NCI-H1417 (cell line): ENCODE data around the gene MOGAT3.
"Not testable (repeated sequence)": the region's sequence is repeated elsewhere in the genome, so short reads cannot be mapped to it uniquely, and the experiment has no call there.

ENCODE experiments used
- DNase-seq, 3 experiments: peaks; one replicate each; lab custom pipeline; 2025; lab: John Stamatoyannopoulos, UW

Gene MOGAT3

DNA sequence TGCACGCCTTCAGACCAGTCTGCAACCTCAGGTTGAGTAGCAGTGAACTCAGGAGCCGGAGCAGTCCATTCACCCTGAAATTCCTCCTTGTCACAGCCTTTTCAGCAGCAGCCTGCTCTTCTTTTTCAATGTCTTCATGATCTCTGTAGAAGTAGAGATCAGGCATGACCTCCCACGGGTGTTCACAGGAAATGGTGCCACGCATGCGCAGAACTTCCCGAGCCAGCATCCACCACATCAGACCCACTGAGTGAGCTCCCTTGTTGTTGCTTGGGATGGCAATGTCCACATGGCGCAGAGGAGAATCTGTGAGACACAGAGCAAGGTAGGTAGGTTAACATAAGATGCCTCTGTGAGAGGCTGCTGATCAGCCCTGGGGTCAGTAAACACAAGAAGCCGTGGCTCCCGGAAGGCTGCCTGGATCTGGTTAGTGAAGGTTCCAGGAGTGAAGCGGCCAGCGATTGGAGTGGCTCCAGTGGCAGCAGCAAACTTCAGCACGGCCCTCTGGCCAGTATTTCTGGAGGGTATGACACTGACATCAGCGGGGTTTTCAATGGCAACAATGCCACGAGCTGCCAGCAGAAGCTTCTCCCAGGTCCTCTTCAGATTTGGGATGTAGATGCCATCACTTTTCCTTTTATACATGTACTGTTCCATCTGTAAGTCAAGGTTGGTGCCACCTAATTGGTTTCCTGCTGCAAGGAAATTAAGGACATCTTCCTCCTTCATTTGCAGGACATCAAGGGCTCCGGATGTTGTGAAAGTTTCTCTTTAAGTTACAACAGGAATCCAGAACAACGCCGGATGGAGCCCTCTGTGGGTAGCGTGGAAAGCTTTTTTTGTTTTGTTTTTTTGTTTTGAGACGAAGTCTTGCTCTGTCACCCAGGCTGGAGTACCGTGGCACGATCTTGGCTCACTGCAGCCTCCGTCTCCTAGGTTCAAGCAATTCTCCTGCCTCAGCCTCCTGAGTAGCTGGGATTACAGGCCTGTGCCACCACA, 3.2 kb upstream of the MOGAT3 start:
- DNase-seq, result not testable (repeated sequence)

DNA sequence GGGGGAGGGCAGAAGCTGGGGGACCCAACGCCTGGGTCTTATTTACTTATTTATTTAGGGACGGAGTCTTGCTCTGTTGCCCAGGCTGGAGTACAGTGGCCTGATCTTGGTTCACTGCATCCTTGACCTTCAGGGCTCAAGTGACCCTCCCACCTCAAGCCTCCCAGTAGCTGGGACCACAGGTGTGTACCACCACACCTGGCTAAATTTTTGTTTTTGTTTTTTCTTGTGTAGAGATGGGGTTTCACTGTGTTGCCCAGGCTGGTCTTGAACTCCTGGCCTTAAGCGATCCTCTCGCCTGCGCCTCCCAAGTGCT, 1.7 kb upstream of the MOGAT3 start:
- no peak for DNase-seq

DNA sequence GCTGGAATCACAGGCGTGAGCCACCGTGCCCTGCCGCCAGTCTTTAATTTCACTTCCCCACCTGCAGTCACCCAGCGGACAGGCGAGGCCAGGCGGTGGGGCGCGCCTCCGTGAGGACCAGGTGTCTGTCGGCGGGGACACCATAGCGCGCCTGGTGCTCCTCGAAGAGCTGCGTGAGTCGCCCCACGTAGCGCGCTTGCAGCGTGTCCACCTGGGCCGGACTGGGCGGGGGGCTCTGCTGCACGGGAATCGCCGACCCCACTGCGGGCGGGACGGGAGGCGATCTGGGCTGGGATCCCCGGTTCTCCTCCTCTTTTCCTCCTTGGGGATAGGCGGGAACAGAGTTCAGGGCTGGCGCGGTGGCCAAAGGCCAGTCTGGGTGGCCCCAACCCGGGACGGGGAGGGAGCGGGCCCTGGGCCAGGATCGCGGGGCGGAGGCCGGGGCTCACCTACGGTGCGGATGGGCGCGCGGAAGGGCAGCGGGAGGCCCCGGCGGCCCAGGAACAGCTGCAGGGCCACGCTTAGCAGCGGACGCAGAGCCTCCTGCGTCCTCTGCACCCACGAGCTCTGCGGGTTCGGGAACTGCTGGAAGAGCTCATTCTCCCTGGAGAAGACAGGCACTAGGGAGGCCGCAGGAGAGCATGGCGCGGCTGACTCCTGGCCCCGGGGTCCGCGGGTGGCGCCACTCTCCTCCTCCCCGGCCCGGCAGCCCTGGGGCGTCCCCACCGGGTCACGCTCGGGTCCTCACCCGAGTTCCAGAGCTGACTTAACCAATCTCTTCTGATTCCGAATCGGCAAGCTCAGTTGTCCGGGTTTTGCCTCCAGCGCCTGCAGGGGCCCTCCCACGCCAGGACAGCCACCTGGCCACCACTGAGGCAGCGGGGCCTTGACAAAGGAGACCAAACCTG, 1.1 kb upstream of the MOGAT3 start:
- DNase-seq, result peak in 1 of 3 experiments; percentile 10

DNA sequence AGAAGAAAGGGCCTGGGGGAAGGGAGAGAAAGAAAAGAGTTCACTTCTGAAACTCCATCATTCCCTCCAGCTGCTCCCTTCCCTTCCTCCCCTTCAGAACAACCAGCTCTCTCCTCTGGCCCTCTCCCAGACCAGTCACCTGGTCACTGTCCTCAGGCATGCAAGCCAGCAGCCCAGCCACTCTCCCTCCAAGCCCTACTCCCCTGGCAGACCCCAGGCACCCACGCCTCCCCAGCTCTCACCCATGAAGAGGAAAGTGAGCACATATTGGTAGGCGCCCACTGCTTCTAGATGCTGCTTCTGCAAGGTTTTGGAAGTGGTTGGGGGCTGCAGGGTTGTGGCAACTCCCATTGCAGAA, 353 bp downstream of the MOGAT3 start:
- no peak for DNase-seq

DNA sequence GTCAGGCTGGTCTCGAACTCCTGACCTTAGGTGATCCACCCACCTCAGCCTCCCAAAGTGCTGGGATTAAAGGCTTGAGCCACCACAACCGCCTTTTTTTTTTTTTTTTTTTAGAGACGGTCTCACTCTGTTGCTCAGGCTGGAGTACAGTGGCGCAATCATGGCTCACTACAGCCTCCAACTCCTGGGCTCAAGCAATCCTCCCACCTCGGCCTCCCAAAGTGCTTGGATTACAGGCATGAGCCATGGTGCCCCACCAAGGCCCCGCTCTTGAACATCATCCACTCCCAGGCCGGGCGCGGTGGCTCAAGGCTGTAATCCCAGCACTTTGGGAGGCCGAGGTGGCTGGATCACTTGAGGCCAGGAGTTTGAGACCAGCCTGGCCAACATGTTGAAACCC, 1.3 kb downstream of the MOGAT3 start:
- DNase-seq, result not testable (repeated sequence)

DNA sequence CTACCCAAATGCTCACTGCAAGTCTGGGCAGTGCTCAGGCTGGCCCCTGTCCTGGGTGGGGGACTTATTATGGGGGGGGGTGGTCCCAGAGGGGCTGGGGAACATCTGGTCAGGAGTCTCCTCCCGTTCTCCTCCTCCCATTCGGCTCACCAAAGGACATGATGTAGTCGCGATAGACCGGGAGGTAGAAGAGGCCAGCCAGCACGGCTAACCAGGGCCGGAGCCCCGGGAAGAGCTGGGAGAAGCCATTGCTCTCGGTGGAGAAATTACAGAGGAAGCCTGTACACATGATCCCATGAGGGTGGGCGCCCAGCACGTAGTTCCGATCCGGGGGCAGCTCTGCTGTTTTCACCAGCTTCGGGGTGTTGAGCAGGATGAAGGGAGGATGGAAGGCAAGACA, 2.4 kb downstream of the MOGAT3 start:
- DNase-seq, result no peak

DNA sequence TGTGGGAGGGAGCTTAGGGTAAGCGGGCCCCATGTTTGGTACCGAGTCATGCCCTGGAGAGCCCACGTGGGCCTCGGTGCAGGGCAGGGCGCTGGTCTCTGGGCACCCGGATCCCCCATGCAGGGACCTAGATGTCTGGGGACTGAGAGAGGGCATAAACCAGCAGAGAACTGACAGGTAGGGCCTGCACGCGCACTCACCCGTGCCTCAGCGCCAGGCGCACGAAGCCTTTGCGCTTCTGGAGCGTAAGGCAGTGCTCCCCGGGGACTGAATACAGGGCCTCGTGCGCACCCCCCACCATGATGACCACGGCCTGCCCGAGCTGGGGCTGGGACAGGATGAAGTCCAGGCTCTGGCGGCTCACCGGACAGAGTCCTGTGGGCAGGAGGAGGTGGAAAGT, 2.8 kb downstream of the MOGAT3 start:
- DNase-seq, result no peak

DNA sequence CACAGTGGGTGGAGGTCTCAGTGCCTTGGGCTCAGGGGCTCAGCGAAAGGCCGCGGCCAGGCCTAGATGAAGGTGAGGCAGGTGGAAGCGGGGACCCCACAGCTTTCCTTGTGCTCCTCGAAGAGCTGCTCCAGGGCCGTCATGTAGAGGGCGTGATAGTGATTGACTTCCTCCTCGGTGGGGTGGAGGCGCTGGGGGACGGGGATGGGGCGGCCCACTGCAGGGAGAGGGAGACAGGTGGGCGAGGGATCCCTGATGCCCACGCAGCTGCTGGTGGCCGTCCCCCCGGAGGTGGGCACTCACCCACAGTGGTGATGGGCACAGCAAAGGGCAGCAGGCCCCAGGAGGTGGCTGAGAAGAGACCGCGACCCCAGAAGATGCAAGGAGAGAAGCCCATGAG, 5.0 kb downstream of the MOGAT3 start:
- DNase-seq, result no peak

DNA sequence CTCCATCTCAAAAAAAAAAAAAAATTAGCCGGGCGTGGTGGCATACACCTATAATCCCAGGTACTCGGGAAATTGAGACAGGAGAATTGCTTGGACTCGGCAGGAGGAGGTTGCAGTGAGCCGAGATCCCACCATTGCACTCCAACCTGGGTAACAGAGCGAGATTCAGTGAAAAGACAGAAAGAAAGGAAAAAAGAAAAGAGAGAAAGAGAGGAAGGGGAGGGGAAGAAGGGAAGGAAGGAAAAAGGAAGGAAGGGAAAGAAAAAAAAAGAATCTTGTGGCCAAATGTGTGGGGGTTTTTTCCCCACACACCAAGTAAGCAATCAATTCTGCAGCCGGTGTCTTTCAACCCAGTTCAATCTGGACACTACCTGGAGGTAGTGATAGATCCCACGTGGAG, 11.7 kb downstream of the MOGAT3 start:
- DNase-seq, result no peak

DNA sequence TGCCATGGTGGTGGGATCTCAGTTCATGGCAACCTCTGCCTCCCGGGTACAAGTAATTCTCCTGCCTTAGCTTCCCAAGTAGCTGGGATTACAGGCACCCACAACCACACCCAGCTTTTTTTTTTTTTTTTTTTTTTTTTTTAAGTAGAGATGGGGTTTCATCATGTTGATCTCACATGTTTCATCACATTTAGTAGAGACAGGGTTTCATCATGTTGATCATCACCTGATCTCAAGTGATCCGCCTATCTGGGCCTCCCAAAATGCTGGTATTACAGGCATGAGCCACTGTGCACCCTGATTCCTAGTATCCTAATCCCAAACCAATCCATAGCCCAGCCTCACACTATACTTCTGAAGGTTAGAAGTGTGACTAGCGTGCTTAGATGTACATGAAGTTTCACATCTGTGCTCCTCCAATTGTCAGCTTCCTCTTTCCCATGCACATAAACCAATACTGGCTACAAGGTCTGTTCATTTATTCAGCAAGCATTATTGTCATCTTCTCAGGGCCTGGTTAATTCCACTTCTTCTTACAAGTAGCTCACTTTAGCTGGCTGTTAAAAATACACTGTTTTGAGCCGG, 13.9 kb downstream of the MOGAT3 start:
- DNase-seq, result no peak

DNA sequence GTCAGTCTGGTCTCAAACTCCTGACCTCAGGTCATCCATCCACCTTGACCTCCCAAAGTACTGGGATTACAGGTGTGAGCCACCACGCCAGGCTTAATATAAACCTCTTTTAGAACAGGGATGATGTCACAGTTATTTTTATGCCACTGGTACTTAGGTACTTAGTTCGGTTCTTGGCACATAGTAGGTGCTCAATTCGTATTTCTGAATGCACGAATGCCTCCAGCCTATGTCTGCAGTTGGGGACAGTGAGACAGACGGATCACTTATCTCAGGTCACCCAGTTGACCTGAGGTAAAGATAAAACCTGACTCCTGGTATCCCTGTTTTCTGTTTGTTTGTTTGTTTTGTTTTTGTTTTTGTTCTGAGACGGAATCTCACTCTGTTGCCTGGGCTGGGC, 14.6 kb downstream of the MOGAT3 start:
- no peak for DNase-seq

DNA sequence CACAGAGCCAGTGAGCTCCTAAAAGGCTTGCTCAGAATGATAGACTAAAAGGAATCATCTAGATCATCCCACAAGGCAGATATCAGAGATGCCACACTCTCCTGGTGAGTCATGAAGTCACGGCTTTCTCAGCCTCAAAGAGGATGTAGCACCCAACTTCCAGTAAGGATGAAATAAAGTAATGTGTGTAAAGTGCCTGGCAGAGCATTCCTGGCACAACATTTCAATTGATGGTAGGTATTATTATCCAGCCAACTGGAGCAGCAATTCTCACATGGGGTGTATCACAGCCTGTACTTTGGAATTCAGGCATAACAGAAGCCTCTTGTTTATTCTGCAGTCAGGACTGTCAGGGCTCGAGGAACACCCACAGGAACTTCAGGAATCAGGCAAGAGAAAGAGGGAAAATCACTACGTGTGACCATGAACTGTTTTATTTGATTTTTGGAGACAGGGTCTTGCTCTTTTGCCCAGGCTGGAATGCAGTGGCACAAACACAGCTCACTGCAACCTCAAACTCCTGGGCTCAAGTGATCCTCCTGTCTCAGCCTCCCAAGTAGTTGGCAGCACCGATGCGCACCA, 15.5 kb downstream of the MOGAT3 start:
- DNase-seq, result no peak

DNA sequence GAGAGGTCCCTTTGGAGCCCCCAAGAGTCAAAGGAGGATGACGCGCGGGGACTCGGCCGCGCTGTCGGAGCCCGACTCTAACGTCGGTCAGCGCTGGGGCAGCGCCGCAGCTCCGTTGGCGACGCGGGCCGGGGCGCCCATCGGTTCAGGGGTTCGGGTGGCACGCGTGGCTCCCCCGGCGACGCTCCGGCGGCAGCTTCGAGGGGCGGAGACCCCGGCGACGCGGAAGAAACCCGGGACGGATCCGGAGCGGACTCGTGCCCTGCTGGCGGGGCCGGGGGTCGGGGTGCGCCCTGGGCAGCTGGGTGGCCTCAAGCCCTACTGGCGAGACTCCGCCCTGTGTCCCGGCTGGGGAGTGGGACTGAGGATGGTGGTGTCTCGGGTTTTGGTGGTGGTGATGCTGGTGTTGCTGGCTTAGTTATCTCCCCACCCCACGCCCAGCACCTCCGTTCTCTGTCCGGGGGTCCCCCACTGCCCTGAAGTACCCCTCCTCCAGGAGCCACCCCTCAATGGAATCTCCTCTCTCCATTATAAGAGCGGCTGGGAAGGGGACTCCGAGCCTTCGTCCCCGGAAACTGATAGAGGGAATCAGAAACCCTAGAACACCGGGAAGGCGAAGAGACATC, 20.6 kb downstream of the MOGAT3 start, which contains the start of gene NAT16:
TSS of gene NAT16 (minus strand) at position 164 of the 626 bp plus-strand sequence. CDS start 5,486 bp downstream, outside the sequence.
- peak; percentile 36 to 66 (median 48) for DNase-seq

DNA sequence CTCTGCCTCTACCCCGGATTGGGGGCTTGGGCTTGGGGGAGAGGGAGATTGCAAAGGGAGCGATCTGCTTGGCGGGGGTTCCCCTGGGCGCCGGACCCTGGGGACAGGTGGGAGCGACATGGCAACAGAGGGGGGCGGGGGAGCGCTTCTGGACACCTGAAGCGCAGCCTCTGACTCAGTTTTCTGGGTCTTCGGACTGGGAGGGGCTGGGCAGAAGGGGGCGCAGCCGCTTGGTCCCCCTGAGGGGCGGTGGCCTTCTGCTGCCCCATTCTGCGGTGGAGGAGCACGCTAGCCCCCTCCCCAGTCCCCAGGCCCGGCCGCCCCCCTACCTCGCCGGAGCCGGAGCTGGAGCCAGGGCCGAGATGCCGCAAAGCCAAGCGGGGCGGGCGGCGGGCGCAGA, 21.1 kb downstream of the MOGAT3 start:
- DNase-seq, result peak; percentile 37 to 66 (median 59)

DNA sequence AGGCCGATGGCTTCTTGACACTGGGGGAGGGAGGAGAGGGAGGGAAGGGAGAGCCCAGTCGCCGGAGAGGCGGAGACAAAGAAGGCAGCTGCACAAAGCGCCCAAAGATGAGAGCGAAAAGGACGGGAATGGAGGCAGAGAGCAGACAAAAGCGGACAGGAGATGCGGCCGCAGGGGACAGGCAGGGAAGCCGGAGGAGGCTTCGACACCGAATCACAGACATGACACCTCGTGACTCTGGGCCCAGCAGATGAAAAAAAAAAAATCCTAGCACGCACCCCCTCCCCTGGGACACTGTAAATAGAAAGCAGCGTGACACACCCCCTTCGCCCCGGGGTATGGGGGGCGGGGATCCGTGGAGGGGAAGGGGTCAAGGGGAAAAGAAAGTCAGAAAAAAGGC, 21.7 kb downstream of the MOGAT3 start:
- peak; percentile 66 to 87 (median 82) for DNase-seq

DNA sequence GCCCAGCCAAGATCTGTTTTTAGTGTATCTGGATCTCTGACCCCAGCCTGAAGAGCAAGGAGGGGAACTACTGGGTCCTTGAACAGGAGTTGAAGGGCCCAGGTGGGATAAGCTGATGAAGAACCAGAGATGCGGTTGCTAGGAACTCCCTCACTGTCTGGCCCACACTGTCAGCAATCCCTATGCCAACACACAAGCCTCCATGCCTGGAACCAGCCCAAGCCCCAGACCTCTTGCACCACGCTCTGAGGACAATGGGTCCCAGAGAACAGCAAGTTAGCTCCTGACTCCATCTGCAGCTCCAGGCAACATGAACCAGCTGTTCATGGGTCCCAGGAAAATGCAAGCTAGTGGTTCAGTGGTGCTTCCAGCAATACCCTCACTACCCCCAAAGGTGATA, 23.2 kb downstream of the MOGAT3 start:
- DNase-seq, result no peak

DNA sequence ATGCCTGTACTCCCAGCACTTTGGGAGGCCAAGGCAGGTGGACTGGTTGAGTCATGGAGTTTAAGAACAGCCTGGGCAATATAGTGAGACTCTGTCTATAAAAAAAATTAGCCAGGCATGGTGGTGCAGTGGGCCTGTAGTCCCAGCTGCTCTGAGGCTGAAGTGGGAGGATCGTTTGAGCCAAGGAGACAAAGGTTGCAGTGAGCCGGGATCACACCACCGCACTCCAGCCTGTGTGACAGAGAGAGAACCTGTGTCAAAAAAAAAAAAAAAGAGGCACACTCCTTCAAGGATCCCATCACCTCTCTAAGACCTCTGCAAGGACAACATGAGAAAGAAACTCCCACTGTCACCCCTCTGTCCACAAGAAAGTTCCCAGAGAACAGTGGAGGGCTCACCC, 25.2 kb downstream of the MOGAT3 start:
- DNase-seq, result no peak

DNA sequence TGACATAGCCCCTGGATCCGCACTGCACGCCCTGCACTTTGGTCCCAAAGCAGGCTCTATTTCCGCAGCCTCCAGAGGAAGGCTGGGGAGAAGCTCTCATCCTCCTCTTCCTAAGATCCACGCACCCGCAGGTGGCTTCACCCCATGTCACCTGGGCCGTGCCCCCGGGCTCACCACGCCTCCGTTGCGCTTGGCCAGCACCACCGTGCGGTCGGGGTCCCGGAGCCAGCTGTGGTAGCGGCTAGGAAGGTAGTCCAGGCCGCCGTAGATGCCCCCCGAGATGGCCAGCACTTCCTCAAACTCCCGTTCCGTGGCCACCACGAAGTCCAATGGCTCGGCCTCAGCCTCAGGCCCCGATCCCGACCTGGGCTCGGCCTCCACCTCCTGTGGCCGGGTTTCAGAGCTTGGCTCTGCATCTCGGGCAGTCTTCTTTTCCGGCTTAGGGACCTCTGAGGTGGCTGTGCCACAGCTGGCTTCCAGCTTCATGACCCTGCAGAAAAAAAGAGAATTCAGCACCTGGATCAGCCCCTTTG, 26.4 kb downstream of the MOGAT3 start:
- DNase-seq, result no peak

DNA sequence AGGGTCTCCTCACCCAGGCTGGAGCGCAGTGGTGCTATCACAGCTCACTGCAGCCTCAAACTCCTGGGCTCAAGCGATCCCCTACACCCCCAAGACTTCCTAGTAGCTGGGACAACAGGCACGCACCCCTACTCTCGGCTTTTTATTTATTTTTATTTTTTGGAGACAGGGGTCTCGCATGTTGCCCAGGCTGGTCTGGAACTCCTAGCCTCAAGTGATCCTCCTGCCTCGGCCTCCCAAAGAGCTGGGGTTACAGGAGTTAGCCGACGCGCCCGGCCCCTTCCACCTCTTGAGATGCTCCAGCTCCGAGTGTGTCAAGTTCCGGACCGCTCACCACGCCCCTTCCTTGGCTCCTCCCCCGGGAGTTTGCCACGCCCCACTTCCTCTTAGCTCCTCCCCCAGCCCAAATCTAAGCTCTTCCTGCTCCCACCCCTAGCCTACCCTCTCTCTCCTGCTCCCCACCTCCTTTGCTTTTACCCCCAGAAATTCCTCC, 27.0 kb downstream of the MOGAT3 start:
- peak; percentile 34 to 74 (median 63) for DNase-seq

DNA sequence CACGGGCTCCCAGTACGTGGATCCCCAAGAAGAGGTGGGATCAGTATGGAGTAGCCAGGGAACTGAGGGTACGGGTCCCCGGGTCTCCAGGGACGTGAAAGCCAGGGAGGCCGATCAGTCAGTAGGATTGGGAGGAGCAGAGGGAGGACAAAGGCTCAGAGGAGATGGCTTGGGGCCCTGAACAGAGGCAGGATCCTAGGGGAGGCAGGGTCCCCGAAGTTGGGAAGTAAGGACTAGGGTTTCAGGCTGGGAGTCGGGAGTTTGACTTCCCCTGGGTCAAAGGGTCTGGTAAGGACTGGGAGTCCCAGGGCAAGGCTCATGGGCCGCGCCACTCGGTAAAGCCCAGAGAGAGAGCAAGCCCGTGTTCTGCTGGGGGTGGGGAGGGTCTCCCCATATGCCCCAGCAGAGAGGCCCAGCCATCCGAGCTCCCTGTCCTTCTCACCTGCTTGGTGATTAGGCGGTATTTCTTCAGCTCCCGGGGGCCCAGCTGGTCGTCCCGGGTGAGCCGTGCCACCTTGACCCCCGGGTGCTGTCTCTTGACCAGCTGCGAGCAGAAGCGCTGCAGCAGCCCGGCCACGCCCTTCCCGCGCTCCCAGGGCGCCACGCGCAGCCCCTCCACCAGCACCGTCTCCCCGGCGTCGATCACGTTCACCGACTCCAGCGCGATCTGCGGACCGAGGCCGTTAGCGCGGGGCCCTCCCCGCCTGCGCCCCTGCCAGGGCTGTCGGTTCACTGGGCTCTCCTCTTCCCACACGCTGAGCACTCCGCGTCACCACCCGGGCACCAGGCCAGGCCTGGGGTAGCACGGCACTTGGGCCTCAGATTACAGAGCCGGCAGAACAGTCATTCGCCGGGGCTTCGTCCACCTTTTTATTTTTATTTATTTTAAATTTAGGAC, 27.7 kb downstream of the MOGAT3 start:
- DNase-seq, result peak; percentile 51 to 84 (median 80)
